GM12878 (cell line): ENCODE data around the gene SIRT3. TPM values are rescaled to one million over a fixed set of nuclear protein-coding genes. Genes with fewer than 3 reads are reported as not detected.

Experiments
- ATAC-seq: fragments of 200-7000 bp; cut with Tn5 transposase; 3 replicates; pipeline ENCODE4 v1.9.1; 2020; ENCODE audit warnings: mild to moderate bottlenecking, moderate library complexity
- BruUV-seq: library from RNA; stranded (reverse); fragments of 400-500 nt; replicated peaks from 2 replicates; lab custom pipeline; 2021; lab: Mats Ljungman, UMichigan
- CTCF ChIA-PET: fragments of 300-600 bp; sonication (Branson Sonifier 250); formaldehyde crosslinking; extraction: SDS; loops from one replicate; lab custom pipeline; 2021; ENCODE audit warnings: inconsistent platforms; lab: Yijun Ruan, JAX
- POLR2A ChIA-PET: fragments of 350-600 bp; formaldehyde crosslinking; extraction: SDS; loops from one replicate; lab custom pipeline; 2021; ENCODE audit warnings: inconsistent platforms; lab: Charles Lee
- RAD21 ChIA-PET: fragments of 300-600 bp; sonication (Branson Sonifier 250); formaldehyde crosslinking; loops from one replicate; lab custom pipeline; 2023; ENCODE audit warnings: antibody characterized with exemption; ENCODE audit not compliant: unreplicated experiment; lab: Charles Lee
- SMC1A ChIA-PET: fragments of 300-600 bp; sonication (Branson Sonifier 250); formaldehyde crosslinking; loops from one replicate; lab custom pipeline; 2023; ENCODE audit not compliant: unreplicated experiment, uncharacterized antibody; lab: Charles Lee
- DNase-seq: peaks from one replicate; pipeline ENCODE4 v3.0.0-alpha.2; 2011; ENCODE audit warnings: low read depth, low spot score
- FAIRE-seq: peaks from 3 replicates; lab custom pipeline; 2011; peaks lifted over from hg19 to GRCh38; lab: Jason Lieb, UNC
- H2AFZ ChIP-seq: 2 replicates; pipeline ENCODE4 v1.6.0; 2011; ENCODE audit warnings: low read depth, low read length, control low read depth; ENCODE audit not compliant: control insufficient read depth
- H3K27ac ChIP-seq: 2 replicates; pipeline ENCODE4 v1.5.1; 2011; ENCODE audit warnings: control low read depth; ENCODE audit not compliant: control insufficient read depth, insufficient read depth
- H3K27me3 ChIP-seq, 2 experiments: replicated peaks in 1 of 2; 2 replicates each; pipeline versions ENCODE4 v1.6.0 to v1.6.1; 2011; ENCODE audit warnings: low read length in 1 of 2; ENCODE audit not compliant: control insufficient read depth in 2 of 2, insufficient read depth in 2 of 2
- H3K36me3 ChIP-seq, 2 experiments: 2 replicates each; pipeline ENCODE4 v1.5.1; 2011; ENCODE audit warnings: low read length in 1 of 2; ENCODE audit not compliant: control insufficient read depth in 2 of 2, insufficient read depth in 2 of 2
- H3K4me1 ChIP-seq: 2 replicates; pipeline ENCODE4 v1.6.1; 2011; ENCODE audit warnings: mild to moderate bottlenecking, low read length, moderate library complexity, mixed read lengths; ENCODE audit not compliant: control insufficient read depth, insufficient read depth
- H3K4me2 ChIP-seq: 2 replicates; pipeline ENCODE4 v1.6.0; 2011; ENCODE audit warnings: control low read depth; ENCODE audit not compliant: control insufficient read depth, insufficient read depth
- H3K4me3 ChIP-seq: fragments of 200-600 bp; sonication (generic); 2 replicates; pipeline ENCODE4 v1.5.1; 2016
- H3K79me2 ChIP-seq: 2 replicates; pipeline ENCODE4 v1.6.0; 2011; ENCODE audit warnings: low read length; ENCODE audit not compliant: control insufficient read depth, insufficient read depth
- H3K9ac ChIP-seq: 2 replicates; pipeline ENCODE4 v1.8.0; 2011; ENCODE audit warnings: low read length, control low read depth, mixed read lengths; ENCODE audit not compliant: control insufficient read depth, insufficient read depth
- H3K9me3 ChIP-seq: replicated peaks from 3 replicates; pipeline ENCODE4 v1.5.1; 2011; ENCODE audit warnings: mild to moderate bottlenecking, low read length; ENCODE audit not compliant: control insufficient read depth, insufficient read depth
- H4K20me1 ChIP-seq: 2 replicates; pipeline ENCODE4 v1.6.0; 2011; ENCODE audit not compliant: control insufficient read depth, insufficient read depth
- ESRRA ChIP-seq: IDR thresholded peaks from 2 replicates; pipeline ENCODE4 v1.6.1; 2012; ENCODE audit warnings: mild to moderate bottlenecking, low read length, improper control_type of control experiment
- EZH2 ChIP-seq: IDR thresholded peaks from 2 replicates; pipeline ENCODE4 v1.6.1; 2012; ENCODE audit warnings: low read depth, mild to moderate bottlenecking, control low read depth, inconsistent platforms, low read length, borderline replicate concordance; ENCODE audit not compliant: control insufficient read depth
- HDAC2 ChIP-seq: fragments of 200-600 bp; sonication (generic); IDR thresholded peaks from 2 replicates; pipeline ENCODE4 v1.6.1; 2017
- MYC ChIP-seq: IDR thresholded peaks from 2 replicates; pipeline ENCODE4 v1.6.1; 2011; ENCODE audit warnings: mild to moderate bottlenecking, low read length, moderate library complexity, inconsistent platforms; ENCODE audit not compliant: insufficient read depth, insufficient replicate concordance, insufficient read length, severe bottlenecking
- POU2F2 ChIP-seq: IDR thresholded peaks from 3 replicates; pipeline ENCODE4 v1.6.1; 2011; ENCODE audit warnings: low read depth, mild to moderate bottlenecking, low read length, borderline replicate concordance
- SPI1 ChIP-seq: IDR thresholded peaks from 2 replicates; pipeline ENCODE4 v1.6.1; 2011; ENCODE audit warnings: low read depth, mild to moderate bottlenecking, low read length, moderate library complexity, borderline replicate concordance; ENCODE audit not compliant: insufficient read depth
- TCF3 ChIP-seq: IDR thresholded peaks from 2 replicates; pipeline ENCODE4 v1.6.1; 2012; ENCODE audit warnings: low read depth, mild to moderate bottlenecking, low read length, borderline replicate concordance; ENCODE audit not compliant: insufficient read depth
- WRNIP1 ChIP-seq: IDR thresholded peaks from 2 replicates; pipeline ENCODE4 v1.6.1; 2011; ENCODE audit warnings: low read depth, low read length, improper control_type of control experiment, borderline replicate concordance
- ZNF274 ChIP-seq: IDR thresholded peaks from one replicate; pipeline ENCODE4 v1.8.0; 2011; ENCODE audit not compliant: insufficient read length, insufficient read depth
- WGBS: methylation state at CpG from one replicate; pipeline ENCODE4 v1.1.6; 2016; ENCODE audit warnings: low lambda C conversion rate; ENCODE audit not compliant: insufficient replicate concordance, insufficient coverage; ENCODE audit errors: missing lambda C conversion rate; 5-methylcytosine and 5-hydroxymethylcytosine counted together
- in situ Hi-C: fragments of 300-500 bp; cut with MboI; formaldehyde crosslinking; loops from 9 replicates; pipeline ENCODE4 v1.14.3; 2018; ENCODE audit warnings: mixed read lengths
- intact Hi-C: fragments of 100-400 bp; cut with micrococcal nuclease; formaldehyde crosslinking; loops from one replicate; pipeline ENCODE4 v1.14.2; 2022; ENCODE audit not compliant: unreplicated experiment
- polyA plus RNA-seq, 11 experiments: library from polyadenylated mRNA; depleted of rRNA in 4 of 11; unstranded in 6 of 11; stranded (reverse) in 5 of 11; fragments of >200 nt; fragmentation: Nextera tagmentation in 4 of 11; fragmentation: Illumina TruSeq in 1 of 11; extraction: Ambion mirVana in 4 of 11; extraction: Trizol in 1 of 11; gene quantifications; 1 replicate in 1 of 11; 2 replicates in 10 of 11; pipeline versions ENCODE4 v1.2.1 to v1.2.3, GENCODE V29; 2011 to 2016; ENCODE audit warnings: inconsistent platforms in 2 of 11, missing spikeins in 2 of 11, low read depth in 1 of 11
- total RNA-seq, 4 experiments: library from RNA; depleted of rRNA in 3 of 4; stranded (reverse); fragments of >200 nt in 3 of 4; fragmentation: Illumina TruSeq in 1 of 4; extraction: Trizol in 1 of 4; gene quantifications; 2 replicates each; pipeline versions ENCODE4 v1.2.1 to v1.2.3, GENCODE V29; 2013 to 2021
- TF ChIP-seq, protein P1 (sequence below): fragments of 450-650 bp; IDR thresholded peaks from 2 replicates; pipeline ENCODE4 v1.6.1; 2017; ENCODE audit warnings: mild to moderate bottlenecking, moderate library complexity
- TF ChIP-seq, protein P2 (sequence below): fragments of 450-650 bp; IDR thresholded peaks from 2 replicates; pipeline ENCODE4 v1.6.1; 2018; ENCODE audit warnings: mild to moderate bottlenecking, low read depth, moderate library complexity; ENCODE audit not compliant: partially characterized antibody

The SIRT3 gene
- total and polyA plus RNA-seq, 10 of the 15 experiments (the other 5 are each of a cell fraction or from before 2014, with no cell fraction given) = 0.90 to 23.2 (median 12.6) TPM

DNA sequence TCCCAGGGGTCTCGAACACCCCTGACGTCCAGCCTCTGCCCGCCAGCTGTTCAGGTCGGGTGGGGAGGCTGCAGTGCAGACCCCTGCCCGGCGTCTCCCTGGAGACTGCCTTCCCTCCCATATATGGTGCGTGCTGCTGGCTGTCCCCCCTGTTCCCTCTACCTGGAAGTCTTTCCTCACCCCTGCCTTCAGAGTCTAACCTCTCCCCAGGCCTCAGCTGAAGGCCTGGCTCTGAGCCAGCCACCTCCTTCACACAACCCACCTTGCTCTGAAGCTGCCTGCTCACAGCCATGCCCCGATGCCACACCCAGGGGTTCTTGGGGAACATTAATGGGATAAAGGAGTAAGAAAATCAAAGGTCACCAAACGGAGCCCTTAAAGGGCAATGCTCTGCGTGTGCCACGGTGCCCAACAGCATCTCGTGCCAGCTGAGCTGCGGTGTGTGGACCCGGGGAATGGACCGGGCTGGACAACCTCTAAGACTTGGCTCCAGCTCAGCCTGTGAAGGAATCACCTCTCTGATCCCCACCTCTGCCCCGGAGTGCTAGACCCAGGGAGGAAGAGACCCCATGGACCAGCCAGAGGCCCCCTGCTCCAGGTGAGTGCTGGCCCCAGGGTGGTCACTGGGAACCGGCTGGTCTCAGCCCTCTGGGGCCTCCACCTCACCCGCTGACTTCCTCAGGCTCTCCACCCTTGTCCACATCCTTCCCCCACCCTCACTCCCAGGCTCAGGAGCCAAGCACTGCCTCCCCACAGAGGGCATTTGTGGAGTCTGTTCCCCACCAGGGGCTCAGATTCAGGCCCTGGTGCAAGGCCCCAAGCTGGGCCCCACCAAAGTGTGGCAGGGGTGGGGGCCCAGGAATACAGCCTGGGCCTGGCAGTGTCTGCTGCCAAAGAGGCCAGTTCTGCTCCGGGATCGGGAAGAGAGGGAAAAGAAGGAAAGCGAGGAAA is 42.1 kb upstream of the SIRT3 start, which contains the start of gene NLRP6:
NLRP6 (plus strand) TSS at position 407 of the 951 bp plus-strand sequence; CDS start at position 570, 163 bp downstream.
- CTCF ChIA-PET = interaction anchor here (0.9 kb wide), 1 partner anchor 27 kb away, joined by 4 read pairs; no protein-coding TSS in a partner anchor
- 81% methylated on average over 21 of the region's 21 CpGs for WGBS
- H3K9ac ChIP-seq = no peak within 1 kb of the TSS
- H3K27me3 ChIP-seq = peaks cover 15 to 20% of the 10 kb centered on the region in 2 experiments
- no peaks in the 10 kb centered on the region; the same call in 1 of the 2 replicates for H3K4me1 ChIP-seq
- H3K4me2 ChIP-seq = no peak within 1 kb of the TSS
- ATAC-seq (no peak), DNase-seq (no peak), FAIRE-seq (no peak)
- POLR2A ChIA-PET = no interaction called here
- no peaks in the 10 kb centered on the region for H3K36me3 ChIP-seq
- intact Hi-C loops (no loop called here), in situ Hi-C loops (no loop called here)
- no peaks in the 10 kb centered on the region; the same call in 2 of the 3 replicates for H3K9me3 ChIP-seq
- no peak within 1 kb of the TSS for H3K27ac ChIP-seq
- no peaks in the 10 kb centered on the region for H4K20me1 ChIP-seq
- BruUV-seq = no TSS peak
- H3K4me3 ChIP-seq = no peak within 1 kb of the TSS
- SMC1A ChIA-PET = no interaction called here
- no peak within 1 kb of the TSS for H2AFZ ChIP-seq
- RAD21 ChIA-PET = no interaction called here
- no peaks in the 10 kb centered on the region for H3K79me2 ChIP-seq
- no peak for TF ChIP-seq SPI1
- no peak for TF ChIP-seq HDAC2
- TF ChIP-seq, protein P1, sequence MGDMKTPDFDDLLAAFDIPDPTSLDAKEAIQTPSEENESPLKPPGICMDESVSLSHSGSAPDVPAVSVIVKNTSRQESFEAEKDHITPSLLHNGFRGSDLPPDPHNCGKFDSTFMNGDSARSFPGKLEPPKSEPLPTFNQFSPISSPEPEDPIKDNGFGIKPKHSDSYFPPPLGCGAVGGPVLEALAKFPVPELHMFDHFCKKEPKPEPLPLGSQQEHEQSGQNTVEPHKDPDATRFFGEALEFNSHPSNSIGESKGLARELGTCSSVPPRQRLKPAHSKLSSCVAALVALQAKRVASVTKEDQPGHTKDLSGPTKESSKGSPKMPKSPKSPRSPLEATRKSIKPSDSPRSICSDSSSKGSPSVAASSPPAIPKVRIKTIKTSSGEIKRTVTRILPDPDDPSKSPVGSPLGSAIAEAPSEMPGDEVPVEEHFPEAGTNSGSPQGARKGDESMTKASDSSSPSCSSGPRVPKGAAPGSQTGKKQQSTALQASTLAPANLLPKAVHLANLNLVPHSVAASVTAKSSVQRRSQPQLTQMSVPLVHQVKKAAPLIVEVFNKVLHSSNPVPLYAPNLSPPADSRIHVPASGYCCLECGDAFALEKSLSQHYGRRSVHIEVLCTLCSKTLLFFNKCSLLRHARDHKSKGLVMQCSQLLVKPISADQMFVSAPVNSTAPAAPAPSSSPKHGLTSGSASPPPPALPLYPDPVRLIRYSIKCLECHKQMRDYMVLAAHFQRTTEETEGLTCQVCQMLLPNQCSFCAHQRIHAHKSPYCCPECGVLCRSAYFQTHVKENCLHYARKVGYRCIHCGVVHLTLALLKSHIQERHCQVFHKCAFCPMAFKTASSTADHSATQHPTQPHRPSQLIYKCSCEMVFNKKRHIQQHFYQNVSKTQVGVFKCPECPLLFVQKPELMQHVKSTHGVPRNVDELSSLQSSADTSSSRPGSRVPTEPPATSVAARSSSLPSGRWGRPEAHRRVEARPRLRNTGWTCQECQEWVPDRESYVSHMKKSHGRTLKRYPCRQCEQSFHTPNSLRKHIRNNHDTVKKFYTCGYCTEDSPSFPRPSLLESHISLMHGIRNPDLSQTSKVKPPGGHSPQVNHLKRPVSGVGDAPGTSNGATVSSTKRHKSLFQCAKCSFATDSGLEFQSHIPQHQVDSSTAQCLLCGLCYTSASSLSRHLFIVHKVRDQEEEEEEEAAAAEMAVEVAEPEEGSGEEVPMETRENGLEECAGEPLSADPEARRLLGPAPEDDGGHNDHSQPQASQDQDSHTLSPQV = no peak
- no peak for TF ChIP-seq WRNIP1
- TF ChIP-seq, protein P2, sequence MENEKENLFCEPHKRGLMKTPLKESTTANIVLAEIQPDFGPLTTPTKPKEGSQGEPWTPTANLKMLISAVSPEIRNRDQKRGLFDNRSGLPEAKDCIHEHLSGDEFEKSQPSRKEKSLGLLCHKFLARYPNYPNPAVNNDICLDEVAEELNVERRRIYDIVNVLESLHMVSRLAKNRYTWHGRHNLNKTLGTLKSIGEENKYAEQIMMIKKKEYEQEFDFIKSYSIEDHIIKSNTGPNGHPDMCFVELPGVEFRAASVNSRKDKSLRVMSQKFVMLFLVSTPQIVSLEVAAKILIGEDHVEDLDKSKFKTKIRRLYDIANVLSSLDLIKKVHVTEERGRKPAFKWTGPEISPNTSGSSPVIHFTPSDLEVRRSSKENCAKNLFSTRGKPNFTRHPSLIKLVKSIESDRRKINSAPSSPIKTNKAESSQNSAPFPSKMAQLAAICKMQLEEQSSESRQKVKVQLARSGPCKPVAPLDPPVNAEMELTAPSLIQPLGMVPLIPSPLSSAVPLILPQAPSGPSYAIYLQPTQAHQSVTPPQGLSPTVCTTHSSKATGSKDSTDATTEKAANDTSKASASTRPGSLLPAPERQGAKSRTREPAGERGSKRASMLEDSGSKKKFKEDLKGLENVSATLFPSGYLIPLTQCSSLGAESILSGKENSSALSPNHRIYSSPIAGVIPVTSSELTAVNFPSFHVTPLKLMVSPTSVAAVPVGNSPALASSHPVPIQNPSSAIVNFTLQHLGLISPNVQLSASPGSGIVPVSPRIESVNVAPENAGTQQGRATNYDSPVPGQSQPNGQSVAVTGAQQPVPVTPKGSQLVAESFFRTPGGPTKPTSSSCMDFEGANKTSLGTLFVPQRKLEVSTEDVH = no peak
- no peak for TF ChIP-seq POU2F2
- no peak for TF ChIP-seq EZH2
- TF ChIP-seq TCF3 = no peak
- TF ChIP-seq ZNF274 = no peak
- no peak for TF ChIP-seq ESRRA
- TF ChIP-seq MYC = no peak
